Pancreas (tissue), 10 donors: ENCODE results near the gene N4BP3. TPM values are rescaled to one million over a fixed set of nuclear protein-coding genes. Genes with fewer than 3 reads are reported as not detected.
"Not testable (repeated sequence)": the region's sequence is repeated elsewhere in the genome, so short reads cannot be mapped to it uniquely, and the experiment has no call there.

ENCODE experiments used
- ATAC-seq, 4 donors: fragments of 200-7000 bp; cut with Tn5 transposase; one replicate each; pipeline versions ENCODE4 v1.8.0 to v1.9.1; 2020; ENCODE audit warnings: mild to moderate bottlenecking in 4 of 4, moderate library complexity in 4 of 4
- DNase-seq, 6 donors: peaks; one replicate each; pipeline ENCODE4 v3.0.0-alpha.2; 2020
- FAIRE-seq: peaks from 2 replicates; lab custom pipeline; 2012; peaks lifted over from hg19 to GRCh38; lab: Jason Lieb, UNC
- H3K27ac ChIP-seq, 4 donors: fragments of 200-600 bp; sonication (generic); 1 replicate in 3 of 4; 2 replicates in 1 of 4; pipeline versions ENCODE4 v1.5.0 to v1.8.0; 2020
- H3K27me3 ChIP-seq, 4 donors: fragments of 200-600 bp; one replicate each; pipeline ENCODE4 v1.8.0; 2021
- H3K36me3 ChIP-seq, 3 donors: fragments of 200-600 bp; sonication (generic) in 1 of 3; one replicate each; pipeline versions ENCODE4 v1.5.0 to v1.8.0; 2020 to 2021
- H3K4me1 ChIP-seq, 3 donors: fragments of 200-600 bp; one replicate each; pipeline ENCODE4 v1.8.0; 2021
- H3K4me3 ChIP-seq, 4 donors: fragments of 200-600 bp; sonication (generic) in 2 of 4; one replicate each; pipeline versions ENCODE4 v1.5.0 to v1.8.0; 2020 to 2021
- H3K9me3 ChIP-seq, 4 donors: fragments of 200-600 bp; one replicate each; pipeline ENCODE4 v1.8.0; 2021
- CTCF ChIP-seq, 4 donors: fragments of 200-600 bp; sonication (generic) in 3 of 4; IDR thresholded peaks; one replicate each; pipeline versions ENCODE4 v1.5.0 to v1.8.0; 2021; ENCODE audit warnings: antibody characterized with exemption in 4 of 4
- WGBS, 2 donors: extraction: QIAGEN DNeasy Blood & Tissue Kit; methylation state at CpG; one replicate each; pipeline ENCODE4 v1.1.7; 2013; 5-methylcytosine and 5-hydroxymethylcytosine counted together
- intact Hi-C, 3 donors: fragments of 100-400 bp; cut with DNase I; formaldehyde crosslinking; loops; one replicate each; pipeline versions ENCODE4 v1.11.1 to v1.14.2; 2022
- polyA plus RNA-seq, 2 donors: library from polyadenylated mRNA; stranded (reverse); fragments of 200-250 nt; gene quantifications; one replicate each; pipeline ENCODE4 v1.2.3, GENCODE V29; 2013
- total RNA-seq, 6 donors: library from RNA; stranded (reverse); fragmentation: NEBNext Ultra II Directional in 4 of 6; extraction: Animal tissue kit (Norgen Biotek cat#: 25700) in 4 of 6; gene quantifications; one replicate each; pipeline versions ENCODE4 v1.2.1 to v1.2.4, GENCODE V29; 2021 to 2023
- donor health status: healthy with polysubstance abuse.
- donor health status: DM: no; HTN: no; CAD: no; lungs with moderate emphysema.
- donor health status: DM: no; HTN: no; CAD: no.
- donor health status: control.
- donor health status: control.
- donor health status: Bipolar disorder and iron deficiency.
- donor health status: DM: yes; HTN: yes; CAD: no.
- donor health status: DM: no; HTN: no; CAD: no.
- donor health status: DM: no; HTN: no; CAD: no.
- donor health status: DM: yes; HTN: yes; CAD: no.

The N4BP3 gene
- total and polyA plus RNA-seq, 8 donors = 0.23 to 1.1 (median 0.59) TPM

- no peaks in the 10 kb centered on the region for H3K9me3 ChIP-seq
- intact Hi-C loops = no loop called here
- no peaks in the 10 kb centered on the region for H3K27me3 ChIP-seq
- H3K4me1 ChIP-seq = peaks cover 6 to 7% (median 6%) of the 10 kb centered on the region in 3 donors
- 89 to 95% methylated on average over 13 of the region's 13 CpGs for WGBS, 2 donors
- FAIRE-seq = no peak
- no peak for ATAC-seq
- peak overlapping the region in 1 of 4 donors; percentile 8 for H3K27ac ChIP-seq
- H3K4me3 ChIP-seq = no peak overlapping the region
- no peak for DNase-seq
- no peaks in the 10 kb centered on the region for H3K36me3 ChIP-seq
- no peak for TF ChIP-seq CTCF (IDR thresholded peaks at IDR 0.05)
These were observed 10.0 kb downstream of the N4BP3 start for GRCh38 chr5:178123094-178123965.

- no peak for TF ChIP-seq CTCF (IDR thresholded peaks at IDR 0.05)
- Histone ChIP-seq H3K36me3 (no peaks in the 10 kb centered on the region), H3K4me3 (no peak overlapping the region), H3K9me3 (no peaks in the 10 kb centered on the region), H3K27ac (peak overlapping the region in 1 of 4 donors; percentile 8), H3K4me1 (peaks cover 6 to 7% (median 6%) of the 10 kb centered on the region in 3 donors), H3K27me3 (no peaks in the 10 kb centered on the region)
- WGBS, 2 donors = 65 to 71% methylated on average over 18 of the region's 18 CpGs
- FAIRE-seq (no peak), DNase-seq (peak in 1 of 6 donors; percentile 30), ATAC-seq (peak in 1 of 4 donors; percentile 29)
- intact Hi-C loops = no loop called here
These were observed 10.9 kb downstream of the N4BP3 start for GRCh38 chr5:178123966-178124925.

GRCh38 chr5:178125253-178125906 lies 12.0 kb downstream of the N4BP3 start:
- no peak overlapping the region for H3K4me3 ChIP-seq
- DNase-seq (no peak), FAIRE-seq (no peak), ATAC-seq (no peak)
- no peak for TF ChIP-seq CTCF (IDR thresholded peaks at IDR 0.05)
- intact Hi-C loops = no loop called here
- no peak overlapping the region for H3K27ac ChIP-seq
- peaks cover 6 to 7% (median 6%) of the 10 kb centered on the region in 3 donors for H3K4me1 ChIP-seq
- H3K36me3 ChIP-seq = no peaks in the 10 kb centered on the region
- WGBS, 2 donors = 81 to 88% methylated on average over 10 of the region's 10 CpGs
- H3K9me3 ChIP-seq = no peaks in the 10 kb centered on the region
- no peaks in the 10 kb centered on the region for H3K27me3 ChIP-seq

- FAIRE-seq (no peak), ATAC-seq (no peak), DNase-seq (no peak)
- H3K36me3 ChIP-seq = no peaks in the 10 kb centered on the region
- H3K27ac ChIP-seq = no peak overlapping the region
- intact Hi-C loops = no loop called here
- no peaks in the 10 kb centered on the region for H3K27me3 ChIP-seq
- H3K9me3 ChIP-seq = no peaks in the 10 kb centered on the region
- no peak for TF ChIP-seq CTCF (IDR thresholded peaks at IDR 0.05)
- H3K4me3 ChIP-seq = no peak overlapping the region
- H3K4me1 ChIP-seq = peaks cover under 1 to 2% (median under 1%) of the 10 kb centered on the region in 3 donors
- 75 to 90% methylated on average over 3 of the region's 3 CpGs for WGBS, 2 donors
These were observed 13.2 kb downstream of the N4BP3 start for GRCh38 chr5:178126556-178126955.

- H3K27ac ChIP-seq, intact Hi-C loops, DNase-seq, H3K9me3 ChIP-seq, H3K27me3 ChIP-seq, H3K36me3 ChIP-seq, FAIRE-seq, H3K4me1 ChIP-seq, ATAC-seq, H3K4me3 ChIP-seq: not testable (repeated sequence)
- WGBS, 2 donors = 80 to 81% methylated on average over 14 of the region's 14 CpGs
These were observed 14.1 kb downstream of the N4BP3 start for GRCh38 chr5:178127300-178128009.
